Measurements from ENCODE around the gene PRKG1. TPM values are rescaled to one million over a fixed set of nuclear protein-coding genes. Genes with fewer than 3 reads are reported as not detected.
"Not testable (repeated sequence)": the region's sequence is repeated elsewhere in the genome, so short reads cannot be mapped to it uniquely, and the experiment has no call there.

The PRKG1 gene
- total RNA-seq, 1 donor from 2014 or later = 28.2 TPM

- intact Hi-C loops (cut with DNase I) = no loop called here
- DNase-seq (no peak), ATAC-seq (ENCODE audit: poor library complexity) (peak; percentile 62)
Observed at GRCh38 chr10:51321980-51322379, 247.7 kb downstream of the PRKG1 start.

GRCh38 chr10:51325649-51326048 lies 251.4 kb downstream of the PRKG1 start:
- DNase-seq (no peak), ATAC-seq (ENCODE audit: poor library complexity) (no peak)
- intact Hi-C loops (cut with DNase I) = no loop called here

DNA sequence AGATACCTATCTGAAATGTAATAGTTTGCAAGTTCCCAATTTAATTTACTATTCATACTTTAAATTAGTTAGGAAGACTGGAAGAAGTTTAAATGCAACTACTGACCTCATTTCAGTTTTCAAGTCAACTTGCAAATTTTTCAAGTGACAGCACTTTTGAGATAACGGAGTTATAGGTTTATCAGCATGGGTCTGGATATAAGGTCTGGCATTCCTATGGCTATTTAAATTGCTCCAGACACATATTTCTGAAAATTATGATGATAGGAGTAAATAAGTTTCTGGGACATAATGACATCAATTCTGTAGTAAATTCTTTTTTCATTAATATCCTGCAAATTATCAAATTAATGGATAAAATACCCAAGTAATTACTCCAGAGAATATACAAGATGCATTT lies 251.9 kb downstream of the PRKG1 start:
- ATAC-seq (ENCODE audit: poor library complexity) = no peak
- intact Hi-C loops (cut with DNase I) = no loop called here

DNA sequence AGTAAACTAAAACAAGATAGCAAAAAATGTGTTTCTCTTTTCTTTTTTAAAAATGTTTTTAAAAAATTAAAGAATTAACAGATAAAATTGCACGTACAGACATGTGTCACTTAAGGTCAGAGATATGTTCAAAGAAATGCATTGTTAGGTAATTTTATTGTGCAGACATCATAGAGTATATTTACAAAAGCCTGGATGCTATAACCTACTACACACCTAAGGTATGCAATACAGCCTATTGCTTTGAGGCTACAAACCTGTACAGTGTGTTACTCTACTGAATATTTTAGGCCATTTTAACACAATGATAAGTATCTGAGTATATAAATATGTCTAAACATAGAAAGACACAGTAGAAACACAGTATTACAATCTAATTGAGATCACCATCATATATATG lies 253.1 kb downstream of the PRKG1 start:
- intact Hi-C loops (cut with DNase I) = no loop called here
- ATAC-seq (ENCODE audit: poor library complexity) (no peak), DNase-seq (no peak)

More for the DNA sequence above, 251.9 kb downstream of the PRKG1 start:
- DNase-seq = no peak

DNA sequence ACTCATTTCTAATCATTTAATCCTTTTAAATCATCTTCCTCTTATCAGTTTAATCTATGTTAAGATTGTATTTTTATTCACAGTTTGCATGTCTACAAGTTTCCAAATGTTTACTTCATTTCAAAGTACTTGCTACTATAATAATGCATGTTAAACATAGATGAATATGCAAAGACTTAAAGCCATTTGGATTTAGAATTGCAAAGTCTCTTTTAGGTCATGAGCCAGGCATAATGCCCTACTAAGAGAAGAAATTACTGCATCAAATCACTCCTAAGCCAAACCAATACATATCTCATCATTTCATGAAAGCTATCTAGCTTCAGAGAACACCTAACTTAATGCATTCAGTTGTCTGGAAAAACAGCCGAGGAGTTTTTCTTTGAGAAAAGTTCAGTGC lies 266.1 kb downstream of the PRKG1 start:
- intact Hi-C loops (cut with DNase I) = no loop called here
- DNase-seq (no peak), ATAC-seq (ENCODE audit: poor library complexity) (no peak)

- intact Hi-C loops (cut with DNase I) = no loop called here
- DNase-seq (no peak), ATAC-seq (ENCODE audit: poor library complexity) (no peak)
Observed at GRCh38 chr10:51340845-51341610, 266.7 kb downstream of the PRKG1 start.

DNA sequence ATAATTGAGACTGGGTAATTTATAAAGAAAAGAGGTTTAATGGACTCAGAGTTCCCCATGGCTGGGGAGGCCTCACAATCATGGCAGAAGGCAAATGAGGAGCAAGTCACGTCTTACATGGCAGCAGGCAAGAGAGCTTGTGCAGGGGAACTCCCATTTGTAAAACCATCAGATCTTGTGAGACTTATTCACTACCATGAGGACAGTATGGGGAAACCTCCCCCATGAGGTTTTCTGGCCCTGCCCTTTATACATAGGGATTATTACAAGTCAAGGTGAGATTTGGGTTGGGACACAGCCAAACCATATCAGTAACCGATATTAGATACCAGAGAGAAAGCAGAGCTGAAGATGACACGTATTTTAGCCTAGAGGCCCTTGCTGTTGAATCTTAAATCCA lies 267.5 kb downstream of the PRKG1 start:
- ATAC-seq (ENCODE audit: poor library complexity); intact Hi-C loops (cut with DNase I); DNase-seq: not testable (repeated sequence)

- DNase-seq (no peak), ATAC-seq (ENCODE audit: poor library complexity) (no peak)
- intact Hi-C loops (cut with DNase I) = no loop called here
Observed at GRCh38 chr10:51342381-51342780, 268.1 kb downstream of the PRKG1 start.

DNA sequence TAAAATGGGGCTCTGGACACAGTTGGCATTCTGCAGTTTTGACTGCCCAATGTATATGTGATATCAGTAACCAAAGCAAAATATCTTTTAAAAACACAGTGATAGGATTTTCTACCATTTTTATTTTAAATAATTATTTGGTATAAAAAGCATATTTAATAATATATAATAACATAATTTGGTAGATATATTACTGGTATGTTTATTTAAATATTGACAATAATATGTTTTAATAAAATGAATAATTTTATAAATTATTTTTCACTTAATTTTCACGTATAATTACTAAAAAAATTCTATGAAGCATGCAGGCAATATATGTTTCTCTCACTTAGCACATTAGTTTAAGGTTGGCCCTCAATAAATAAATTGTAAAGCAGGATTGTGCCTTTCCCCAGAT lies 269.1 kb downstream of the PRKG1 start:
- ATAC-seq (ENCODE audit: poor library complexity) (no peak), DNase-seq (no peak)
- intact Hi-C loops (cut with DNase I) = no loop called here

- no peak for ATAC-seq (ENCODE audit: poor library complexity)
Observed at GRCh38 chr10:51344371-51344770, 270.1 kb downstream of the PRKG1 start.

DNA sequence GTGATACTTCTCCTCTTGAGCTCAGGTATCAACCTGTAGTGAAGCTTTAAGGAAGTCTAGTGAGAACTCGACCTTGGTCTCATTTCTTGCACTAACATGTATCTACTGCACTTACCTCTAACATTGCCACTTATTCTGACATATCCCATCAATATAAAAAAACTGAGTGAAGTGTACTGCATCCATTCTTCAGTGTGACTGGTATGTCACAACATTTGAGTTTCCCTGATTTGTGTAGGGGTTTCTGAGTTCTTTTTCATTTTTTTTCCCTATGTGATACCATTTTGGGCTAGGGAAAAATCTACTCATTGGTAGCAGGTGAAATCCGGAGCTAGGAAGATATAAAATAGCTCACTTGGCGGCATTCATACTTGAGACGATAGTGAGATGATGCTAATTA lies 274.3 kb downstream of the PRKG1 start:
- intact Hi-C loops (cut with DNase I) = no loop called here
- ATAC-seq (ENCODE audit: poor library complexity) (no peak), DNase-seq (no peak)

More at GRCh38 chr10:51344371-51344770, 270.1 kb downstream of the PRKG1 start:
- no peak for DNase-seq
- intact Hi-C loops (cut with DNase I) = no loop called here

GRCh38 chr10:51357170-51357569 lies 282.9 kb downstream of the PRKG1 start:
- intact Hi-C loops (cut with DNase I) = no loop called here
- ATAC-seq (ENCODE audit: poor library complexity) = no peak

DNA sequence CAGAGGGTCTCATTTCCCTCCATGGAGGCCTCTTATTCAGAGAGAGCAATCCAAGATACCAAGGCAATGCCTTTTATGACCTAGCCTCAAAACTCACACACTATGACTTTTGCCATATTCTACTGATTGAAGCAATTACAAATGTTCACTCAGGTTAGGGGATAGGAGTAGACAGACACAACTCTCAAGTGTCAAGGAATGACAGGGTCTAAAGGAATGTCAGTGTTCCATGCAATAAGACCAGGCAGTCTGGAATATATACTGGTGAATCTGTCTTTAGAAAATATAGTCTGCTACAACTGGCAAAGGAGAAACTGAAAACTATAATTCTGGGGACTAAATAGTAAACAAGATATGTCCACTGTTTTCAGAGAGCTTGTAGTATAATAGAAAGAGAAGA lies 283.9 kb downstream of the PRKG1 start:
- intact Hi-C loops (cut with DNase I) = no loop called here
- ATAC-seq (ENCODE audit: poor library complexity) (no peak), DNase-seq (no peak)

More at GRCh38 chr10:51357170-51357569, 282.9 kb downstream of the PRKG1 start:
- no peak for DNase-seq

DNA sequence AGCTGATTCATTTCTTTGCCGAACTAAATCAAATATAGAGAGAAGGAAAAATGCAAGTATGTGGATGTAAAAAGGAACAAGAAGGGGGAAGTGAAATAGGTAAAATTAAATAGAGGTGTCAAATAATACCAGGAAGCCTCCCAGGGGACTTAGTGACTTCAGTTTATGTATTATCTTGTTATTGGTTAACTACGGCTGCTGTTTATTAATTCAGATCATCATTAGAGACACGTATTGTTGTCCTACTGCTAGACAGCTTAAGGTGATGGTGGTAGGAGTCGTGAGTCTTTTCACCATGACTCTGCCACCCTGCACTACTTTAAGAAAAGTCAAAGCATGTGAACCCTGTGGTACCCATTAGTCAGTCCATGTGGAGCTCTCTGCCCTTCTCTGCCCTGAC lies 289.1 kb downstream of the PRKG1 start:
- intact Hi-C loops (cut with DNase I) = no loop called here
- DNase-seq (no peak), ATAC-seq (ENCODE audit: poor library complexity) (no peak)

GRCh38 chr10:51364674-51365073 lies 290.4 kb downstream of the PRKG1 start:
- ATAC-seq (ENCODE audit: poor library complexity) (no peak), DNase-seq (no peak)
- intact Hi-C loops (cut with DNase I) = no loop called here

- intact Hi-C loops (cut with DNase I) = no loop called here
- ATAC-seq (ENCODE audit: poor library complexity) = peak; percentile 86
- DNase-seq = no peak
Observed at GRCh38 chr10:51366044-51366443, 291.8 kb downstream of the PRKG1 start.

GRCh38 chr10:51367127-51367526 lies 292.8 kb downstream of the PRKG1 start:
- ATAC-seq (ENCODE audit: poor library complexity) (peak; percentile 53), DNase-seq (no peak)
- intact Hi-C loops (cut with DNase I) = no loop called here

DNA sequence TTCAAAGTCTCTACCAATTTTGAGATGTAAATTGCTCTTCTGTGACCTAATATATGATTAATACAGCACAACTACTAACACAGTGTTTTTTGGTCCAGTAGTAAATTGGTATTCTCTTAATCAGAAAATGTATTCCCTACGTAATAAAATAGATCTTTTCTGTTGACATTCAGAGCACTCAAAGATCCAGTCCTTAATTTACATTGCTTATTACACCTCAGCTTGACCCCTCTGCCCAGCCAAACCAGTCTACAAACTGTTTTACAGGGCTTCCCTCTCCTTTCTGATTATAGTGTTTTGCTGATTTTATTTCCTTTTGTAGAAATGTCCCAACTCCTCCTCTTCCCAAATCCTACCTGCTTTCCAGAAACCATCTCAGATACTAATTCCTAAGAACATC lies 293.4 kb downstream of the PRKG1 start:
- ATAC-seq (ENCODE audit: poor library complexity) (no peak), DNase-seq (no peak)
- intact Hi-C loops (cut with DNase I) = no loop called here

DNA sequence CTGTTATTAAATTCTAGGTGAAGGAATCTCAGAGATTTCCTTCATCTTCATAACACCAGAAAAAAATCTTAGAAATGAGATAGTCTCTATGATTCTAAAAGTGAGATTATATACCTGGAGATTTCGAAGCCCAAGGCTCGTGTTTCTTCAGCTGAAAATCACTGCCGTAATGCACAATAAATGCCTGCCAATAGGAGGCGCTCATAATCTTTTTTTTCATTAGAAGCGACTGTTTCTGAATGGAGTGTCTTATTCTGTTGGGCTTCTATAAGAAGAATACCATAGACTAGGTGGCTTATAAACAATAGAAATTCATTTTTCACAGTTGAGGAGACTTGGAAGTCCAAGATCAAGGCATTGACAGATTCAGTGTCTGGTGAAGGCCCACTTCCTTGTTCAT lies 294.7 kb downstream of the PRKG1 start:
- no peak for DNase-seq
- intact Hi-C loops (cut with DNase I) = no loop called here
- ATAC-seq (ENCODE audit: poor library complexity) = no peak

DNA sequence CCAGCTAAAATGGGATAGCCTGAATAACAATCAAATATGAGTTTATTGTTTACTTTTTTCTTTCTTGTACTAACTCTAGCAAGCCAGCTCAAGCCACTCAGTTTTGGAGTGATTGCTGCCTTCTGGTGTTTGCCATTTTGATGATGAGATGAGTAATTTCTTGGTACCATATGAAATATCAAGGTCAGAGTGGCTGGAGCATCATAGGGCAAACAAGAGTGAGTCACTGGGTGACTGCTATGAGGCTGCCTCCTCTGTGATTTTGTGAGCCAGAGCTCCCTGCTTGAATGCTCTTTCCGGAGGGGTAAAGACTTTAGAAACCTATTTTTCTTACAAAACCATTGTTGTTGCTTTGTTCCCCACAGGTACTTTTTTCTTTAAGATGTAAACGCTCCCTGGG lies 295.6 kb downstream of the PRKG1 start:
- intact Hi-C loops (cut with DNase I) = no loop called here
- no peak for ATAC-seq (ENCODE audit: poor library complexity)
- no peak for DNase-seq

DNA sequence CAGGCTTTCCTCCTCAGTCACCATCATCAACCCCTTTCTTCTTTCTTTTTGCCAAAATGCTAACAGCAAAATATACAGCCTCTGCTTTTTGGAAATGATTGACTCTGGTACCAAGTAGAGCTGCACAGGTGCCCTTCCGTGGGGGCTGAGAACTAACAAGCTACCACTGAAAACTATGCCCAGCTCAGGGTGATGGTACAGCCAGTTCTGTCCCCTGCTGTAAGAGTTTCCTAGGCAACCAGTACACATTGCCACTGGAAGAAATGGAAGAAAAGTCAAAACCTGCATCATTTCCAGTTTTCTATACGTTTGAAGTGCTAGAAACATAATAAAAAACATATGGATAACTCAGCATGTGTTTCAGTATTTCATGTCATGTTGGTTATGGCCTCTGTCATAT lies 297.5 kb downstream of the PRKG1 start:
- intact Hi-C loops (cut with DNase I) = no loop called here
- ATAC-seq (ENCODE audit: poor library complexity) (no peak), DNase-seq (no peak)

All from Right ventricle myocardium superior (tissue), 1 donor.